ENCODE results near the gene ROPN1B.

ROPN1B gene

GRCh38 chr3:126026761-126027160, 57.8 kb downstream of the ROPN1B start:
- no peak for DNase-seq (ENCODE audit: low read depth in 2 of 2)

DNA sequence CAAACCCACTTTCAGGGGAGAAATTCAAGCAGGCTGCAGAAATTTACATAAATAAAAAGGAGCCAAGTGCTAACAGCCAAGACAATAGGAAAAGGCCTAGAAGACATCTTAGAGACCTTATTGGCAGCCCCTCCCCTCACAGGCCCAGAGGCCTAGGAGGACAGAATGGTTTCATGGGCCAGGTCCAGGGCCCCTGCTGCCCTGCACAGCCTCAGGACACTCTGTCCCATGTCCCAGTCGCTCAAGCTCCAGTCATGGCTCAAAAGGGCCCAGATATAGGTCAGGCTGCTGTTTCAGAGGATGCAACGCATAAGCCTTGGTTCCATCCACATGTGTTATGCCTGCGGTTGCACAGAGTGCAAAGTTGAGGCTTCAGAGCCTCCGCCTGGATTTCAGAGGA, 59.1 kb downstream of the ROPN1B start:
- no peak for DNase-seq (ENCODE audit: low read depth in 2 of 2)

GRCh38 chr3:126029241-126029640, 60.3 kb downstream of the ROPN1B start:
- no peak for DNase-seq (ENCODE audit: low read depth in 2 of 2)

- no peak for DNase-seq (ENCODE audit: low read depth in 2 of 2)
These were observed 61.5 kb downstream of the ROPN1B start for GRCh38 chr3:126030455-126030854.

DNA sequence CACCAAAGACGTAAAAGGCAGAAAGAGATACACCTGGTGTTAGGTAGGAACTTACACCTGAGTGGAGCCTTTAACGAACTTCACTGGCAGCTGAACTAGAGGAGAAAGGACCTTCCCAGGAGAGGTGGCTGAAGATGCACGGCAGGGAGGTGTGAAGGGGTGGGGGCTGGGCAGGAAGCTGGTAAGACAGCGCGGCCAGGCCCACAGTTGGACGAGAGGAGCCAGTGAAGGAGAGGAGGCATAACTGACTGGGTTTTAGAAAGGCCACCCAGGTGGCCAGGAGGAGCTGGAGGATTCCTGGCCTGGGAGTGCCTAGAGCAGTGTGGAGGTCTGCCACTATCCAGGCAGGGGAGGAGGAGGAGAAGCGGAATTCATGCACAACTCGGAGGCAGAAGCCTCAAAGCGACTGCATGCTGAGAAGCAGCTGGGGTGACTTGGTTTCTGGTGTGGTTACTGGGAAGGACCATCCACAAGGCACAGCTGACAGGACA, 63.0 kb downstream of the ROPN1B start:
- DNase-seq (ENCODE audit: low read depth in 2 of 2), result no peak

Data from stimulated activated CD4-positive, alpha-beta T cell treated with anti-CD3 and anti-CD28 coated beads, Interleukin-15, amount 100 ng/mL, for 48 hours (primary cell).